Ecto neural progenitor cell (in vitro differentiated cells): ENCODE data around the gene ATP9B.

Experiments used
- DNase-seq: peaks from one replicate; pipeline ENCODE4 v3.0.0-alpha.2; 2018; ENCODE audit warnings: low spot score

Gene ATP9B

GRCh38 chr18:79382681-79383387 is 313.6 kb downstream of the ATP9B start:
- no peak for DNase-seq

GRCh38 chr18:79383388-79384056 is 314.3 kb downstream of the ATP9B start:
- DNase-seq = no peak

GRCh38 chr18:79384151-79384807 is 315.1 kb downstream of the ATP9B start:
- no peak for DNase-seq

- DNase-seq = no peak
Measured at GRCh38 chr18:79384834-79385233, 315.6 kb downstream of the ATP9B start.

- no peak for DNase-seq
Measured at GRCh38 chr18:79385326-79385707, 316.1 kb downstream of the ATP9B start.

GRCh38 chr18:79385708-79386341 is 316.6 kb downstream of the ATP9B start:
- no peak for DNase-seq

GRCh38 chr18:79386547-79386946 is 317.4 kb downstream of the ATP9B start:
- no peak for DNase-seq

- no peak for DNase-seq
Measured at GRCh38 chr18:79387214-79387613, 318.0 kb downstream of the ATP9B start.

- DNase-seq = no peak
Measured at GRCh38 chr18:79387615-79388014, 318.4 kb downstream of the ATP9B start.

- DNase-seq = no peak
Measured at GRCh38 chr18:79388043-79388442, 318.8 kb downstream of the ATP9B start.

- DNase-seq = no peak
Measured at GRCh38 chr18:79389689-79390088, 320.5 kb downstream of the ATP9B start.

- DNase-seq = no peak
Measured at GRCh38 chr18:79392226-79392625, 323.0 kb downstream of the ATP9B start.

GRCh38 chr18:79393181-79393634 is 324.0 kb downstream of the ATP9B start:
- DNase-seq = no peak

- no peak for DNase-seq
Measured at GRCh38 chr18:79393635-79394533, 324.7 kb downstream of the ATP9B start.

GRCh38 chr18:79394534-79395307 is 325.5 kb downstream of the ATP9B start:
- no peak for DNase-seq

- DNase-seq = no peak
Measured at GRCh38 chr18:79395308-79395640, 326.1 kb downstream of the ATP9B start.

- DNase-seq = peak; percentile 85
Measured at GRCh38 chr18:79395761-79396404, 326.7 kb downstream of the ATP9B start, which contains the start of gene NFATC1. NFATC1 (plus strand) TSS chr18:79395930; CDS start chr18:79396225, 295 bp downstream.

- peak; percentile 74 for DNase-seq
Measured at GRCh38 chr18:79396431-79397246, 327.4 kb downstream of the ATP9B start.

GRCh38 chr18:79397247-79397829 is 328.1 kb downstream of the ATP9B start:
- no peak for DNase-seq
